Panc1 (cell line): ENCODE data around the gene DEFB113. TPM values are rescaled to one million over a fixed set of nuclear protein-coding genes. Genes with fewer than 3 reads are reported as not detected.

ENCODE experiments used
- ATAC-seq: fragments of 200-7000 bp; cut with Tn5 transposase; 2 replicates; pipeline ENCODE4 v1.9.1; 2020; ENCODE audit warnings: mild to moderate bottlenecking, moderate library complexity
- BruUV-seq: library from RNA; stranded (reverse); fragments of 400-500 nt; replicated peaks from 2 replicates; lab custom pipeline; 2021; lab: Mats Ljungman, UMichigan
- CTCF ChIA-PET: fragments of 300-600 bp; sonication (Branson Sonifier 250); formaldehyde crosslinking; loops from one replicate; lab custom pipeline; 2022; ENCODE audit warnings: antibody characterized with exemption; lab: Charles Lee
- POLR2A ChIA-PET: fragments of 300-600 bp; sonication (Branson Sonifier 250); formaldehyde crosslinking; loops from one replicate; lab custom pipeline; 2022; ENCODE audit warnings: antibody characterized with exemption; lab: Charles Lee
- DNase-seq: peaks from one replicate; pipeline ENCODE4 v3.0.0-alpha.2; 2010; ENCODE audit warnings: low read depth, low spot score
- H3K27ac ChIP-seq: 2 replicates; pipeline ENCODE4 v1.5.1; 2011; ENCODE audit warnings: mild to moderate bottlenecking, low read length, inconsistent platforms
- H3K27me3 ChIP-seq: fragments of 200-500 bp; sonication (Bioruptor generic); 2 replicates; pipeline ENCODE4 v1.6.0; 2014; ENCODE audit warnings: low read length, inconsistent platforms; ENCODE audit not compliant: control insufficient read depth, insufficient read depth
- H3K36me3 ChIP-seq: fragments of 200-500 bp; sonication (Bioruptor generic); 2 replicates; pipeline ENCODE4 v1.5.1; 2014; ENCODE audit warnings: inconsistent platforms, mild to moderate bottlenecking, low read length, moderate library complexity; ENCODE audit not compliant: control insufficient read depth, insufficient read depth
- H3K4me1 ChIP-seq: 2 replicates; pipeline ENCODE4 v1.5.1; 2011; ENCODE audit warnings: inconsistent platforms, mild to moderate bottlenecking, low read length, moderate library complexity; ENCODE audit not compliant: control insufficient read depth, insufficient read depth
- H3K4me3 ChIP-seq, 2 experiments: 2 replicates each; pipeline ENCODE4 v1.5.1; 2011 to 2012; ENCODE audit warnings: low read depth in 2 of 2, low read length in 2 of 2, mild to moderate bottlenecking in 2 of 2, inconsistent platforms in 1 of 2, moderate library complexity in 1 of 2
- H3K9me3 ChIP-seq: fragments of 200-500 bp; sonication (Bioruptor generic); 2 replicates; pipeline ENCODE4 v1.5.1; 2014; ENCODE audit warnings: low read depth, mild to moderate bottlenecking, inconsistent platforms, low read length, moderate library complexity; ENCODE audit not compliant: control insufficient read depth, insufficient read depth
- POLR2AphosphoS5 ChIP-seq: IDR thresholded peaks from 2 replicates; pipeline ENCODE4 v1.6.1; 2012; ENCODE audit warnings: mild to moderate bottlenecking, low read depth, low read length, moderate library complexity
- SIN3A ChIP-seq: IDR thresholded peaks from 2 replicates; pipeline ENCODE4 v1.6.1; 2012; ENCODE audit warnings: low read depth, mild to moderate bottlenecking, low read length, moderate library complexity, borderline replicate concordance; ENCODE audit not compliant: insufficient read depth
- TCF7L2 ChIP-seq: IDR thresholded peaks from 2 replicates; pipeline ENCODE4 v1.6.1; 2011; ENCODE audit warnings: mild to moderate bottlenecking, low read depth, low read length, inconsistent platforms
- in situ Hi-C: cut with HindIII; loops from 2 replicates; pipeline ENCODE4 v1.10.0; 2016; ENCODE audit warnings: low sequenced_read_pairs, low pct_unique_long_range_greater_than_20kb
- intact Hi-C: fragments of 100-400 bp; cut with micrococcal nuclease; formaldehyde crosslinking; loops from one replicate; pipeline ENCODE4 v1.10.0; 2022; ENCODE audit not compliant: unreplicated experiment
- total RNA-seq: library from RNA; stranded (reverse); gene quantifications from one replicate; pipeline ENCODE4 v1.2.1, GENCODE V29; 2021; ENCODE audit not compliant: unreplicated experiment
- TF ChIP-seq, protein P1 (sequence below): fragments of 450-650 bp; IDR thresholded peaks from 2 replicates; pipeline ENCODE4 v1.5.1; 2017; ENCODE audit warnings: mild to moderate bottlenecking
- TF ChIP-seq, protein P2 (sequence below), 2 experiments: IDR thresholded peaks; 2 replicates each; pipeline ENCODE4 v1.6.1; 2011 to 2012; ENCODE audit warnings: low read depth in 2 of 2, control low read depth in 1 of 2, low read length in 1 of 2, mild to moderate bottlenecking in 1 of 2, moderate library complexity in 1 of 2; ENCODE audit not compliant: insufficient read depth in 1 of 2

DEFB113 gene
- total RNA-seq, 1 experiment from 2014 or later = not detected

DNA sequence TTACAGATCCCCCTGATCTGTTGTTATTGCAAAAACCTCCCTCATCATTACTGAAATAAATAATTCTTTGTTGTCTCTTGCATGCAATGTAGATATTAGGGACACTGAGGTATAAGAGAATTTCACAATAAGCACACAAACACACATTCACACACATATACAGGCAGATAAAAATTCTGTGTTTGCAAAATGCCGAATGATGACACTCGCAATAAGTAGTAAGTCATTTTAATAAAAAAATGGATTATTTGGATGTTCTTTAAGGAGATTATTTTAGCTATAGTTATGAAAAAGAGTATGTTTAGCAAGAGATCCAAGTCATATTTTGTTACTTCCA, 19.0 kb downstream of the DEFB113 start:
- Histone ChIP-seq H3K4me1 (no peaks in the 10 kb centered on the region), H3K27me3 (no peaks in the 10 kb centered on the region), H3K36me3 (no peaks in the 10 kb centered on the region), H3K9me3 (no peaks in the 10 kb centered on the region), H3K4me3 (no peak overlapping the region), H3K27ac (no peak overlapping the region)
- TF ChIP-seq SIN3A = no peak
- TF ChIP-seq POLR2AphosphoS5 = no peak
- no peak for TF ChIP-seq TCF7L2
- TF ChIP-seq, protein P1, sequence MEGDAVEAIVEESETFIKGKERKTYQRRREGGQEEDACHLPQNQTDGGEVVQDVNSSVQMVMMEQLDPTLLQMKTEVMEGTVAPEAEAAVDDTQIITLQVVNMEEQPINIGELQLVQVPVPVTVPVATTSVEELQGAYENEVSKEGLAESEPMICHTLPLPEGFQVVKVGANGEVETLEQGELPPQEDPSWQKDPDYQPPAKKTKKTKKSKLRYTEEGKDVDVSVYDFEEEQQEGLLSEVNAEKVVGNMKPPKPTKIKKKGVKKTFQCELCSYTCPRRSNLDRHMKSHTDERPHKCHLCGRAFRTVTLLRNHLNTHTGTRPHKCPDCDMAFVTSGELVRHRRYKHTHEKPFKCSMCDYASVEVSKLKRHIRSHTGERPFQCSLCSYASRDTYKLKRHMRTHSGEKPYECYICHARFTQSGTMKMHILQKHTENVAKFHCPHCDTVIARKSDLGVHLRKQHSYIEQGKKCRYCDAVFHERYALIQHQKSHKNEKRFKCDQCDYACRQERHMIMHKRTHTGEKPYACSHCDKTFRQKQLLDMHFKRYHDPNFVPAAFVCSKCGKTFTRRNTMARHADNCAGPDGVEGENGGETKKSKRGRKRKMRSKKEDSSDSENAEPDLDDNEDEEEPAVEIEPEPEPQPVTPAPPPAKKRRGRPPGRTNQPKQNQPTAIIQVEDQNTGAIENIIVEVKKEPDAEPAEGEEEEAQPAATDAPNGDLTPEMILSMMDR = no peak
- TF ChIP-seq, protein P2, sequence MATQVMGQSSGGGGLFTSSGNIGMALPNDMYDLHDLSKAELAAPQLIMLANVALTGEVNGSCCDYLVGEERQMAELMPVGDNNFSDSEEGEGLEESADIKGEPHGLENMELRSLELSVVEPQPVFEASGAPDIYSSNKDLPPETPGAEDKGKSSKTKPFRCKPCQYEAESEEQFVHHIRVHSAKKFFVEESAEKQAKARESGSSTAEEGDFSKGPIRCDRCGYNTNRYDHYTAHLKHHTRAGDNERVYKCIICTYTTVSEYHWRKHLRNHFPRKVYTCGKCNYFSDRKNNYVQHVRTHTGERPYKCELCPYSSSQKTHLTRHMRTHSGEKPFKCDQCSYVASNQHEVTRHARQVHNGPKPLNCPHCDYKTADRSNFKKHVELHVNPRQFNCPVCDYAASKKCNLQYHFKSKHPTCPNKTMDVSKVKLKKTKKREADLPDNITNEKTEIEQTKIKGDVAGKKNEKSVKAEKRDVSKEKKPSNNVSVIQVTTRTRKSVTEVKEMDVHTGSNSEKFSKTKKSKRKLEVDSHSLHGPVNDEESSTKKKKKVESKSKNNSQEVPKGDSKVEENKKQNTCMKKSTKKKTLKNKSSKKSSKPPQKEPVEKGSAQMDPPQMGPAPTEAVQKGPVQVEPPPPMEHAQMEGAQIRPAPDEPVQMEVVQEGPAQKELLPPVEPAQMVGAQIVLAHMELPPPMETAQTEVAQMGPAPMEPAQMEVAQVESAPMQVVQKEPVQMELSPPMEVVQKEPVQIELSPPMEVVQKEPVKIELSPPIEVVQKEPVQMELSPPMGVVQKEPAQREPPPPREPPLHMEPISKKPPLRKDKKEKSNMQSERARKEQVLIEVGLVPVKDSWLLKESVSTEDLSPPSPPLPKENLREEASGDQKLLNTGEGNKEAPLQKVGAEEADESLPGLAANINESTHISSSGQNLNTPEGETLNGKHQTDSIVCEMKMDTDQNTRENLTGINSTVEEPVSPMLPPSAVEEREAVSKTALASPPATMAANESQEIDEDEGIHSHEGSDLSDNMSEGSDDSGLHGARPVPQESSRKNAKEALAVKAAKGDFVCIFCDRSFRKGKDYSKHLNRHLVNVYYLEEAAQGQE (IDR thresholded peaks at IDR 0.05; ENCODE audit: insufficient read depth in 1 of 2, low read depth in 2 of 2, low read length in 1 of 2) = no peak
- BruUV-seq = no TSS peak
- in situ Hi-C loops = no loop called here
- DNase-seq (no peak), ATAC-seq (no peak)
- ChIA-PET POLR2A (interaction anchor here (0.7 kb wide), 1 partner anchor 115 kb away, joined by 3 read pairs; no protein-coding TSS in a partner anchor), CTCF (no interaction called here)
- intact Hi-C loops = no loop called here

DNA sequence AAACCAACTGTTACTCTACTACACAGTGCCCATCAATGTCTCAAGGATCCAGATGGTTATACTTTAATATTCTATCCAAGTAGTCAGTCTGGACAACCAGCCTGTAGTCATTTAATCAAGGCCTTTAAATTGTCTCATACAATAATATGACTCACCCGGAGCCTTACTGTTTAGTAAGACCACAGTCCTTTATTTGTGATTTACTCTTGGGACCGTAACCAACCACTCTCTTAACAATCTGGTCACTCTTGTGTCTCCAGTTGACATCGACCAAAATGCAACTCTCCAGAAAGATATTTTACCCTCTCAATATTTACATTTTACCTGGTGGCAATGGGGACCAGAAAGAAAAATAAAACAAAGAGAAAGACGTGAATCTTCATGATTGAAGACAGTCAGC, 20.4 kb downstream of the DEFB113 start:
- no TSS peak for BruUV-seq
- H3K4me3 ChIP-seq = no peak overlapping the region
- ATAC-seq = no peak
- no peaks in the 10 kb centered on the region for H3K4me1 ChIP-seq
- no peaks in the 10 kb centered on the region for H3K36me3 ChIP-seq
- CTCF ChIA-PET = no interaction called here
- intact Hi-C loops (no loop called here), in situ Hi-C loops (no loop called here)
- DNase-seq = no peak
- no peaks in the 10 kb centered on the region for H3K9me3 ChIP-seq
- POLR2A ChIA-PET = no interaction called here
- H3K27me3 ChIP-seq = no peaks in the 10 kb centered on the region
- TF ChIP-seq, protein P1 = no peak
- TF ChIP-seq TCF7L2 (no peak), SIN3A (no peak), POLR2AphosphoS5 (no peak)
- TF ChIP-seq, protein P2 (IDR thresholded peaks at IDR 0.05; ENCODE audit: insufficient read depth in 1 of 2, low read depth in 2 of 2, low read length in 1 of 2) = no peak
- no peak overlapping the region for H3K27ac ChIP-seq
